ENCODE data around the gene SLC10A3.

The SLC10A3 gene

GRCh38 chrX:154466036-154466435 lies 24.4 kb downstream of the SLC10A3 start:
- no peak overlapping the region for H3K27ac Mint-ChIP-seq

GRCh38 chrX:154465601-154466000 lies 24.8 kb downstream of the SLC10A3 start:
- ATAC-seq (no peak), DNase-seq (ENCODE audit: low spot score in 2 of 2) (no peak)
- H3K4me3 Mint-ChIP-seq: no peak overlapping the region
- peaks cover 11% of the 10 kb centered on the region for H3K4me1 Mint-ChIP-seq
- peaks cover 64% of the 10 kb centered on the region for H3K36me3 Mint-ChIP-seq
- H3K9me3 Mint-ChIP-seq: no peaks in the 10 kb centered on the region
- H3K27ac Mint-ChIP-seq: no peak overlapping the region

More at GRCh38 chrX:154466036-154466435, 24.4 kb downstream of the SLC10A3 start:
- H3K36me3 Mint-ChIP-seq: peaks cover 64% of the 10 kb centered on the region
- peaks cover 11% of the 10 kb centered on the region for H3K4me1 Mint-ChIP-seq
- H3K4me3 Mint-ChIP-seq: no peak overlapping the region
- no peak for DNase-seq (ENCODE audit: low spot score in 2 of 2)
- ATAC-seq: no peak
- no peaks in the 10 kb centered on the region for H3K9me3 Mint-ChIP-seq

GRCh38 chrX:154464806-154465365 lies 25.5 kb downstream of the SLC10A3 start:
- DNase-seq (ENCODE audit: low spot score in 2 of 2): no peak
- Mint-ChIP-seq H3K9me3 (no peaks in the 10 kb centered on the region), H3K36me3 (peaks cover 61% of the 10 kb centered on the region), H3K4me1 (peaks cover 16% of the 10 kb centered on the region), H3K27ac (no peak overlapping the region), H3K4me3 (no peak overlapping the region)
- no peak for ATAC-seq

- Mint-ChIP-seq H3K9me3 (no peaks in the 10 kb centered on the region), H3K4me1 (peaks cover 24% of the 10 kb centered on the region), H3K36me3 (peaks cover 49% of the 10 kb centered on the region), H3K27ac (no peak overlapping the region), H3K4me3 (no peak overlapping the region)
- no peak for DNase-seq (ENCODE audit: low spot score in 2 of 2)
- ATAC-seq: no peak
Observed at GRCh38 chrX:154463611-154464220, 26.7 kb downstream of the SLC10A3 start.

GRCh38 chrX:154462396-154462795 lies 28.0 kb downstream of the SLC10A3 start:
- Mint-ChIP-seq H3K27ac (no peak overlapping the region), H3K36me3 (peaks cover 46% of the 10 kb centered on the region), H3K4me3 (no peak overlapping the region), H3K9me3 (no peaks in the 10 kb centered on the region), H3K4me1 (peaks cover 26% of the 10 kb centered on the region)
- no peak for DNase-seq (ENCODE audit: low spot score in 2 of 2)
- no peak for ATAC-seq

- DNase-seq (ENCODE audit: low spot score in 2 of 2) (no peak), ATAC-seq (no peak)
- no peak overlapping the region for H3K27ac Mint-ChIP-seq
- H3K9me3 Mint-ChIP-seq: no peaks in the 10 kb centered on the region
- H3K36me3 Mint-ChIP-seq: peaks cover 39% of the 10 kb centered on the region
- H3K4me1 Mint-ChIP-seq: peaks cover 30% of the 10 kb centered on the region
- peak overlapping the region; percentile 76 for H3K4me3 Mint-ChIP-seq
Observed at GRCh38 chrX:154460326-154460725, 30.1 kb downstream of the SLC10A3 start.

- ATAC-seq: no peak
- Mint-ChIP-seq H3K36me3 (peaks cover 36% of the 10 kb centered on the region), H3K9me3 (no peaks in the 10 kb centered on the region), H3K27ac (no peak overlapping the region), H3K4me3 (peak overlapping the region; percentile 76), H3K4me1 (peaks cover 30% of the 10 kb centered on the region)
- DNase-seq (ENCODE audit: low spot score in 2 of 2): no peak
Observed at GRCh38 chrX:154459832-154460231, 30.6 kb downstream of the SLC10A3 start.

GRCh38 chrX:154458954-154459778 lies 31.3 kb downstream of the SLC10A3 start:
- Mint-ChIP-seq H3K27ac (peak overlapping the region; percentile 71), H3K36me3 (peaks cover 36% of the 10 kb centered on the region), H3K4me3 (peak overlapping the region; percentile 76), H3K4me1 (peaks cover 30% of the 10 kb centered on the region), H3K9me3 (no peaks in the 10 kb centered on the region)
- no peak for DNase-seq (ENCODE audit: low spot score in 2 of 2)
- ATAC-seq: peak; percentile 62

- DNase-seq (ENCODE audit: low spot score in 2 of 2): peak; percentile 69 to 83
- H3K36me3 Mint-ChIP-seq: peaks cover 41% of the 10 kb centered on the region
- peaks cover 30% of the 10 kb centered on the region for H3K4me1 Mint-ChIP-seq
- H3K9me3 Mint-ChIP-seq: no peaks in the 10 kb centered on the region
- H3K27ac Mint-ChIP-seq: peak within 1 kb of the TSS; percentile 95
- peak; percentile 83 for ATAC-seq
- H3K4me3 Mint-ChIP-seq: peak within 1 kb of the TSS; percentile 89
Observed at GRCh38 chrX:154458116-154458953, 32.1 kb downstream of the SLC10A3 start, which contains the start of gene PLXNA3. PLXNA3 (plus strand) TSS chrX:154458281; CDS start chrX:154460184, 1,903 bp downstream.

- no peaks in the 10 kb centered on the region for H3K9me3 Mint-ChIP-seq
- peak overlapping the region; percentile 95 for H3K27ac Mint-ChIP-seq
- H3K4me1 Mint-ChIP-seq: peaks cover 30% of the 10 kb centered on the region
Observed at GRCh38 chrX:154457491-154458115, 32.8 kb downstream of the SLC10A3 start.

GRCh38 chrX:154452823-154453222 lies 37.6 kb downstream of the SLC10A3 start:
- no peak for DNase-seq (ENCODE audit: low spot score in 2 of 2)
- H3K36me3 Mint-ChIP-seq: peaks cover 49% of the 10 kb centered on the region
- no peaks in the 10 kb centered on the region for H3K9me3 Mint-ChIP-seq
- H3K4me3 Mint-ChIP-seq: no peak overlapping the region
- peaks cover 6% of the 10 kb centered on the region for H3K4me1 Mint-ChIP-seq
- no peak for ATAC-seq
- no peak overlapping the region for H3K27ac Mint-ChIP-seq

More at GRCh38 chrX:154457491-154458115, 32.8 kb downstream of the SLC10A3 start:
- Mint-ChIP-seq H3K36me3 (peaks cover 38% of the 10 kb centered on the region), H3K4me3 (peak overlapping the region; percentile 89)
- DNase-seq (ENCODE audit: low spot score in 2 of 2) (no peak), ATAC-seq (peak; percentile 76)

GRCh38 chrX:154450312-154450711 lies 40.1 kb downstream of the SLC10A3 start:
- Mint-ChIP-seq H3K36me3 (peaks cover 58% of the 10 kb centered on the region), H3K9me3 (no peaks in the 10 kb centered on the region), H3K4me1 (peaks cover 13% of the 10 kb centered on the region), H3K4me3 (no peak overlapping the region), H3K27ac (no peak overlapping the region)
- DNase-seq (ENCODE audit: low spot score in 2 of 2) (no peak), ATAC-seq (no peak)

- DNase-seq (ENCODE audit: low spot score in 2 of 2) (no peak), ATAC-seq (no peak)
- Mint-ChIP-seq H3K36me3 (peaks cover 58% of the 10 kb centered on the region), H3K27ac (no peak overlapping the region), H3K4me3 (no peak overlapping the region), H3K4me1 (peaks cover 13% of the 10 kb centered on the region), H3K9me3 (no peaks in the 10 kb centered on the region)
Observed at GRCh38 chrX:154449618-154450017, 40.8 kb downstream of the SLC10A3 start.

- ATAC-seq (no peak), DNase-seq (ENCODE audit: low spot score in 2 of 2) (no peak)
- Mint-ChIP-seq H3K27ac (no peak overlapping the region), H3K9me3 (no peaks in the 10 kb centered on the region), H3K4me1 (peaks cover 15% of the 10 kb centered on the region), H3K4me3 (no peak overlapping the region), H3K36me3 (peaks cover 56% of the 10 kb centered on the region)
Observed at GRCh38 chrX:154448484-154448883, 41.9 kb downstream of the SLC10A3 start.

Data from stimulated activated effector memory CD8-positive, alpha-beta T cell treated with anti-CD3 and anti-CD28 coated beads, Interleukin-12 subunit alpha, Interleukin-12 subunit beta, amount 100 ng/mL, for 72 hours (primary cell).